Epithelial cell of esophagus (primary cell): ENCODE measurements around the gene KIT.
"Not testable (repeated sequence)": the region's sequence is repeated elsewhere in the genome, so short reads cannot be mapped to it uniquely, and the experiment has no call there.

Experiments used
- DNase-seq: peaks from one replicate; pipeline ENCODE4 v3.0.0; 2010; ENCODE audit warnings: low read depth
- H3K4me3 ChIP-seq: 2 replicates; pipeline ENCODE4 v1.5.1; 2011; ENCODE audit warnings: mild to moderate bottlenecking, low read length, control low read depth
- TF ChIP-seq, protein P1 (sequence below): IDR thresholded peaks from 2 replicates; pipeline ENCODE4 v1.5.1; 2011; ENCODE audit warnings: low read depth, mild to moderate bottlenecking, low read length, control low read depth, inconsistent platforms; ENCODE audit not compliant: insufficient read depth; ENCODE audit errors: missing control alignments

KIT gene

GRCh38 chr4:54657551-54658251 lies at the start of gene KIT:
TSS of gene KIT (plus strand) at chr4:54657957. CDS start at chr4:54658015, 58 bp downstream.
- H3K4me3 ChIP-seq, result peak within 1 kb of the TSS; percentile 39
- TF ChIP-seq, protein P1, sequence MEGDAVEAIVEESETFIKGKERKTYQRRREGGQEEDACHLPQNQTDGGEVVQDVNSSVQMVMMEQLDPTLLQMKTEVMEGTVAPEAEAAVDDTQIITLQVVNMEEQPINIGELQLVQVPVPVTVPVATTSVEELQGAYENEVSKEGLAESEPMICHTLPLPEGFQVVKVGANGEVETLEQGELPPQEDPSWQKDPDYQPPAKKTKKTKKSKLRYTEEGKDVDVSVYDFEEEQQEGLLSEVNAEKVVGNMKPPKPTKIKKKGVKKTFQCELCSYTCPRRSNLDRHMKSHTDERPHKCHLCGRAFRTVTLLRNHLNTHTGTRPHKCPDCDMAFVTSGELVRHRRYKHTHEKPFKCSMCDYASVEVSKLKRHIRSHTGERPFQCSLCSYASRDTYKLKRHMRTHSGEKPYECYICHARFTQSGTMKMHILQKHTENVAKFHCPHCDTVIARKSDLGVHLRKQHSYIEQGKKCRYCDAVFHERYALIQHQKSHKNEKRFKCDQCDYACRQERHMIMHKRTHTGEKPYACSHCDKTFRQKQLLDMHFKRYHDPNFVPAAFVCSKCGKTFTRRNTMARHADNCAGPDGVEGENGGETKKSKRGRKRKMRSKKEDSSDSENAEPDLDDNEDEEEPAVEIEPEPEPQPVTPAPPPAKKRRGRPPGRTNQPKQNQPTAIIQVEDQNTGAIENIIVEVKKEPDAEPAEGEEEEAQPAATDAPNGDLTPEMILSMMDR, result no peak
- DNase-seq, result no peak

GRCh38 chr4:54609310-54609709 lies 48.4 kb upstream of the KIT start:
- TF ChIP-seq, protein P1, result no peak
- H3K4me3 ChIP-seq, result no peak overlapping the region
- no peak for DNase-seq

DNA sequence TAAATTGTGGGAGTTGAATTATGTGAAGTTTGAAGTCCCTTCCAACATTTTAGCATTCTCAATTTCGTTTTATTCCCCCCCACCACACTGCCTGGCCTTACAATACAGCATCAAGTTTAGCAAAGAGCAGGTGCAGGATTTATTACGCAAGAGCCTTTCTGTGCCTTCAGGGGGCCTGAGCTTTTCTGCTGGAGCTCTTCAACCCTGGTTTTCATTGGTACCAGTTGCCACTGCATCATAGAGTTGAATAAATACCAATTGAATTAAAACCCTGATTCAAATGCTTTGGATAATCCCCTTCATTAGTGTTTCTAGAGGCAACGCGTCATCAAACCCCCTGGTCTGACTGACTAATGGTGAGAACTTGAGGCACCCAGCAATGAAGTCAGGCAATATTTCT lies 43.6 kb upstream of the KIT start:
- no peak for DNase-seq
- TF ChIP-seq, protein P1, result no peak
- no peak overlapping the region for H3K4me3 ChIP-seq

DNA sequence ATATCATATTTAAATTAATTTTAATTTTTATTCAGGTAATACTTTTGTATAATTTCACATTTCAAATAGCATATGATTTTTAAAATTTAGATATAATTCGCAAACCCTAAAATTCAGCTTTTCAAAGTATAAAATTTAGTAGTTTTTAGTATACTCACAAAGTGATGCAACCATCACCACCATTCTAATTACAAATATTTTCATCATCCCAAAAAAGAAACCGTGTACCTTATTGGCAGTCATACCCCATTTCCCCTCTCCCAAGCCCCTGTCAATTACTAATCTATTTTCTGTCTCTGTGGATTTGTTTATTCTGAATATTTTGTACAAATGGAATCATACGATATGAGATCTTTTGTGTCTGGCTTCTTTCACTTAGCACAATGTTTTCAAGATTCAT lies 37.0 kb upstream of the KIT start:
- H3K4me3 ChIP-seq, result no peak overlapping the region
- TF ChIP-seq, protein P1, result no peak
- DNase-seq, result no peak

- H3K4me3 ChIP-seq, result no peak overlapping the region
- no peak for DNase-seq
- TF ChIP-seq, protein P1, result no peak
These were observed 32.4 kb upstream of the KIT start for GRCh38 chr4:54625391-54625790.

GRCh38 chr4:54626113-54626512 lies 31.6 kb upstream of the KIT start:
- H3K4me3 ChIP-seq, result no peak overlapping the region
- TF ChIP-seq, protein P1, result no peak
- no peak for DNase-seq

DNA sequence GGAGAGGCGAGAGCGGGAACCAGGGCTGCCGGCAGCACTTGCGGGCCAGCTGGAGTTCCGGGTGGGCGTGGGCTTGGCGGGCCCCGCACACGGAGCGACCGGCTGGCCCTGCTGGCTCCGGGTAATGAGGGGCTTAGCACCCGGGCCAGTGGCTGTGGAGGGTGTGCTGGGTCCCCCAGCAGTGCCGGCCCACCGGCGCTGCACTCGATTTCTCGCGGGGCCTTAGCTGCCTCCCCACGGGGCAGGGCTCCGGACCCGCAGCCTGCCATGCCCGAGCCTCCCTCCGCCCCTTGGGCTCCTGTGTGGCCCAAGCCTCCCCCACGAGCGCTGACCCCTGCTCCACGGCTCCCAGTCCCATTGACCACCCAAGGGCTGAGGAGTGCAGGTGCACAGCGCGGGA lies 25.2 kb upstream of the KIT start:
- no peak for DNase-seq
- TF ChIP-seq, protein P1, result no peak
- no peak overlapping the region for H3K4me3 ChIP-seq

- not testable (repeated sequence) for H3K4me3 ChIP-seq
These were observed 24.5 kb upstream of the KIT start for GRCh38 chr4:54633102-54633740.

More at GRCh38 chr4:54633102-54633740, 24.5 kb upstream of the KIT start:
- DNase-seq, result not testable (repeated sequence)
